GM21515 (cell line): ENCODE measurements around the gene LTF.
"Not testable (repeated sequence)": the region's sequence is repeated elsewhere in the genome, so short reads cannot be mapped to it uniquely, and the experiment has no call there.

Experiments used
- ATAC-seq: cut with Tn5 transposase; IDR thresholded peaks from one replicate; pipeline ENCODE4 v1.9.1; 2021; ENCODE audit not compliant: unreplicated experiment

The LTF gene

GRCh38 chr3:46416811-46417510 is 47.7 kb downstream of the LTF start:
- ATAC-seq = no peak

- no peak for ATAC-seq
Measured at GRCh38 chr3:46416125-46416810, 48.4 kb downstream of the LTF start.

GRCh38 chr3:46414739-46415138 is 50.0 kb downstream of the LTF start:
- ATAC-seq = no peak

- ATAC-seq = no peak
Measured at GRCh38 chr3:46413951-46414350, 50.8 kb downstream of the LTF start.

- no peak for ATAC-seq
Measured at GRCh38 chr3:46412786-46413298, 51.9 kb downstream of the LTF start.

- ATAC-seq = no peak
Measured at GRCh38 chr3:46411271-46411670, 53.4 kb downstream of the LTF start.

- no peak for ATAC-seq
Measured at GRCh38 chr3:46410669-46411068, 54.0 kb downstream of the LTF start.

- no peak for ATAC-seq
Measured at GRCh38 chr3:46409739-46410489, 54.8 kb downstream of the LTF start.

GRCh38 chr3:46408853-46409252 is 55.9 kb downstream of the LTF start:
- ATAC-seq = no peak

- ATAC-seq = no peak
Measured at GRCh38 chr3:46407970-46408369, 56.7 kb downstream of the LTF start.

- ATAC-seq = no peak
Measured at GRCh38 chr3:46406788-46407611, 57.7 kb downstream of the LTF start, which contains the start of the genes CCR5AS and CCRL2. Gene CCR5AS, minus strand, starts transcription at chr3:46407066. Gene CCRL2, plus strand, starts transcription at chr3:46407259. Its CDS starts 821 bp downstream, at chr3:46408080.

GRCh38 chr3:46406443-46406787 is 58.3 kb downstream of the LTF start:
- ATAC-seq = no peak

GRCh38 chr3:46405301-46406019 is 59.2 kb downstream of the LTF start:
- no peak for ATAC-seq

GRCh38 chr3:46402902-46403301 is 61.8 kb downstream of the LTF start:
- ATAC-seq = not testable (repeated sequence)

- ATAC-seq = no peak
Measured at GRCh38 chr3:46401579-46401978, 63.1 kb downstream of the LTF start.

- no peak for ATAC-seq
Measured at GRCh38 chr3:46400846-46401245, 63.9 kb downstream of the LTF start.

GRCh38 chr3:46400000-46400734 is 64.5 kb downstream of the LTF start:
- no peak for ATAC-seq

- ATAC-seq = no peak
Measured at GRCh38 chr3:46399557-46399956, 65.1 kb downstream of the LTF start.

GRCh38 chr3:46399098-46399497 is 65.6 kb downstream of the LTF start:
- no peak for ATAC-seq
